CD4-positive, alpha-beta memory T cell (primary cell): ENCODE measurements around the gene HSD17B3. TPM values are rescaled to one million over a fixed set of nuclear protein-coding genes. Genes with fewer than 3 reads are reported as not detected.

Experiments
- CTCF ChIA-PET: fragments of 350-600 bp; sonication (Branson Sonifier 250); formaldehyde crosslinking; loops from one replicate; lab custom pipeline; 2021; ENCODE audit warnings: inconsistent platforms; ENCODE audit not compliant: partially characterized antibody; lab: Charles Lee
- POLR2A ChIA-PET: fragments of 350-600 bp; sonication (Branson Sonifier 250); formaldehyde crosslinking; loops from one replicate; lab custom pipeline; 2021; ENCODE audit not compliant: partially characterized antibody; lab: Charles Lee
- DNase-seq, 5 donors: peaks; one replicate each; pipeline versions ENCODE4 v3.0.0 to v3.0.0-alpha.2; 2020 to 2022; ENCODE audit warnings: mixed read lengths in 1 of 5
- H3K27ac ChIP-seq: one replicate; pipeline ENCODE4 v1.7.0; 2013; ENCODE audit warnings: low read depth, low read length
- H3K27me3 ChIP-seq: 2 replicates; pipeline ENCODE4 v1.7.0; 2013; ENCODE audit warnings: mild to moderate bottlenecking, low read length, moderate library complexity; ENCODE audit not compliant: insufficient read depth
- H3K36me3 ChIP-seq: 2 replicates; pipeline ENCODE4 v1.7.0; 2013; ENCODE audit warnings: mild to moderate bottlenecking, low read length, moderate library complexity; ENCODE audit not compliant: insufficient read depth
- H3K4me1 ChIP-seq: 2 replicates; pipeline ENCODE4 v1.7.0; 2013; ENCODE audit warnings: mild to moderate bottlenecking, low read length, moderate library complexity; ENCODE audit not compliant: insufficient read depth
- H3K4me3 ChIP-seq, 2 donors: one replicate each; pipeline ENCODE4 v1.7.0; 2013; ENCODE audit warnings: low read length in 2 of 2, mild to moderate bottlenecking in 1 of 2
- H3K9me3 ChIP-seq, 2 donors: one replicate each; pipeline ENCODE4 v1.7.0; 2013; ENCODE audit warnings: low read length in 2 of 2, control low read depth in 1 of 2; ENCODE audit not compliant: control insufficient read depth in 1 of 2
- H3K27ac Mint-ChIP-seq, 7 donors: one replicate each; pipeline ENCODE4 v1.8.0; 2020 to 2021; ENCODE audit warnings: mixed read lengths in 7 of 7, mild to moderate bottlenecking in 6 of 7, inconsistent platforms in 3 of 7, moderate library complexity in 3 of 7
- H3K27me3 Mint-ChIP-seq, 2 donors: one replicate each; pipeline ENCODE4 v1.8.0; 2020 to 2021; ENCODE audit warnings: mixed read lengths in 2 of 2
- H3K36me3 Mint-ChIP-seq, 2 donors: one replicate each; pipeline ENCODE4 v1.8.0; 2020 to 2021; ENCODE audit warnings: mixed read lengths in 2 of 2, inconsistent platforms in 1 of 2, mild to moderate bottlenecking in 1 of 2
- H3K4me1 Mint-ChIP-seq, 4 donors: one replicate each; pipeline ENCODE4 v1.8.0; 2020 to 2021; ENCODE audit warnings: mixed read lengths in 4 of 4, mild to moderate bottlenecking in 1 of 4
- H3K4me3 Mint-ChIP-seq, 8 donors: one replicate each; pipeline ENCODE4 v1.8.0; 2020 to 2021; ENCODE audit warnings: mixed read lengths in 8 of 8, mild to moderate bottlenecking in 7 of 8, moderate library complexity in 6 of 8, inconsistent platforms in 3 of 8
- H3K9me3 Mint-ChIP-seq, 8 donors: one replicate each; pipeline ENCODE4 v1.8.0; 2020 to 2021; ENCODE audit warnings: mixed read lengths in 8 of 8, mild to moderate bottlenecking in 5 of 8, inconsistent platforms in 3 of 8, moderate library complexity in 1 of 8
- intact Hi-C: fragments of 100-400 bp; cut with micrococcal nuclease; formaldehyde crosslinking; loops from one replicate; pipeline ENCODE4 v1.15.1; 2023
- polyA plus RNA-seq, 2 donors: library from polyadenylated mRNA; unstranded; fragments of 300-500 nt; fragmentation: Illumina TruSeq; gene quantifications; one replicate each; pipeline ENCODE4 v1.2.3, GENCODE V29; 2021
- total RNA-seq, 2 experiments: library from RNA; stranded (reverse); gene quantifications; one replicate each; pipeline ENCODE4 v1.2.3, GENCODE V29; 2021

HSD17B3 gene
- total and polyA plus RNA-seq, 4 experiments from 2014 or later = 1.8 to 2.1 TPM; not detected in 2

DNA sequence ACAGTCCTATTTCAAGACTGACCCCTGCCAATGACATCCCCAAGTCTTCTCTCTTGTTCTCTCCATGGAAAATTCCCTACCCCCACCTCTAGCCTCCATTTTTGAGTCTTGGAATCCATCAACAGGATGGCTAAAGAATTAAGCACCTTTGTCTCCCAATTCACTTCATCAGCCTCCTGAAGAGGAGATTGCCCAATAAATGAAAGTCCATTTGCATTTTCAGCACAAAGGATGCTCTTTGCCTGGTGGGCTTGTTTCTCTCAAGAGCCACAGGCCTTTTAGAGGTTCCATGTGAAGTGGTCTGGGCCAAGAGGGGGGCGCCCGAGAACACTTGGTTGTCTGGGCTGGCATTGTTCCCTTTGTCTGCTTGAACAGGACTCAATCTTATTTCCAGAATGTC lies 12.6 kb downstream of the HSD17B3 start:
- ChIA-PET CTCF (no interaction called here), POLR2A (no interaction called here)
- Mint-ChIP-seq H3K27me3 (no peaks in the 10 kb centered on the region), H3K4me1 (no peaks in the 10 kb centered on the region), H3K4me3 (no peak overlapping the region), H3K36me3 (no peaks in the 10 kb centered on the region), H3K9me3 (peaks cover 0 to 10% (median under 1%) of the 10 kb centered on the region in 8 donors), H3K27ac (no peak overlapping the region)
- no peak for DNase-seq
- Histone ChIP-seq H3K36me3 (no peaks in the 10 kb centered on the region), H3K4me1 (no peaks in the 10 kb centered on the region), H3K4me3 (no peak overlapping the region), H3K9me3 (no peaks in the 10 kb centered on the region), H3K27ac (no peak overlapping the region), H3K27me3 (no peaks in the 10 kb centered on the region)
- intact Hi-C loops = no loop called here

DNA sequence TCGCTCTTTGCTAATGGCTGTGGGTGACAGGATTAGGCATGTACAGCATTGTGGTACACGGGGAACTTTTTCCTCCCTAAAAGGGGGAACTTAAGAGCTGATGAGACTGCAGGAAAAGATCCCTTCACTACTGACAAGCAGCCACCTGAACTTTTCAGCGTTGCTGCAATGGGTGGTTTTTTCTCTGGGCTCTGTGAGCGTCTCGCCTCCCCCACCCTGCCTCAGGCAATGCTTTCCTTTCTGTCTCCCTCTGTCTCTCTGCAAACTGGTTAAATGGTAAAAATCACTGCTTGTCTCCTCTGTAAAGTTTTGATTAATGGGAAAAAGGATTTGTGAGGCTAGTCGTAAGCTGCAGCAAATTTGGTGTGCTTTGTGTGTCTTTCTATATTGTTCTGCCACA lies 20.3 kb downstream of the HSD17B3 start:
- no peak for DNase-seq
- Mint-ChIP-seq H3K4me1 (no peaks in the 10 kb centered on the region), H3K4me3 (no peak overlapping the region), H3K9me3 (peaks cover 0 to 16% (median 5%) of the 10 kb centered on the region in 8 donors), H3K27ac (no peak overlapping the region), H3K27me3 (peaks cover 3% of the 10 kb centered on the region in 2 donors), H3K36me3 (peaks cover 0 to 1% of the 10 kb centered on the region in 2 donors)
- ChIA-PET CTCF (no interaction called here), POLR2A (no interaction called here)
- no peaks in the 10 kb centered on the region for H3K27me3 ChIP-seq
- no peak overlapping the region for H3K27ac ChIP-seq
- H3K9me3 ChIP-seq = no peaks in the 10 kb centered on the region
- intact Hi-C loops = no loop called here
- H3K4me3 ChIP-seq = no peak overlapping the region
- no peaks in the 10 kb centered on the region for H3K36me3 ChIP-seq
- H3K4me1 ChIP-seq = no peaks in the 10 kb centered on the region

DNA sequence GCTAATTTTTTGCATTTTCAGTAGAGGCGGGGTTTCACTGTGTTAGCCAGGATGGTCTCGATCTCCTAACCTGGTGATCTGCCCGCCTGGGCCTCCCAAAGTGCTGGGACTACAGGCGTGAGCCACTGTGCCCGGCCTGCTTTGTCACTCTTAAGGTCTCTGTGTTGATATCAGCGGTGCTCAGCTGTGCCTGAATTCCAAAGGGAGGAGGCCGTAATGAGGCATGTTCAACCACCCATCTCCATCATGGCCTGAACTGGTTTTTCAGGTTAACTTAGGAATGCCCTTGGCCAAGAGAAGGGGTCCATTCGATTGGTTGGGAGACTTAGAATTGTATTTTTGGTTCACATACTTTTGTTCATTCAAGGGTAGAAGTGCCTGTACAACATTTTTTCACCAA lies 22.0 kb downstream of the HSD17B3 start:
- Mint-ChIP-seq H3K4me3 (no peak overlapping the region), H3K27me3 (peaks cover 3% of the 10 kb centered on the region in 2 donors), H3K9me3 (peaks cover 0 to 25% (median 11%) of the 10 kb centered on the region in 8 donors), H3K4me1 (no peaks in the 10 kb centered on the region), H3K36me3 (peaks cover 1 to 8% of the 10 kb centered on the region in 2 donors), H3K27ac (no peak overlapping the region)
- POLR2A ChIA-PET = no interaction called here
- H3K4me1 ChIP-seq = no peaks in the 10 kb centered on the region
- H3K9me3 ChIP-seq = peaks cover 0 to under 1% of the 10 kb centered on the region in 2 donors
- no peaks in the 10 kb centered on the region for H3K27me3 ChIP-seq
- H3K36me3 ChIP-seq = no peaks in the 10 kb centered on the region
- CTCF ChIA-PET = no interaction called here
- no peak overlapping the region for H3K27ac ChIP-seq
- DNase-seq = no peak
- intact Hi-C loops = no loop called here
- H3K4me3 ChIP-seq = no peak overlapping the region

DNA sequence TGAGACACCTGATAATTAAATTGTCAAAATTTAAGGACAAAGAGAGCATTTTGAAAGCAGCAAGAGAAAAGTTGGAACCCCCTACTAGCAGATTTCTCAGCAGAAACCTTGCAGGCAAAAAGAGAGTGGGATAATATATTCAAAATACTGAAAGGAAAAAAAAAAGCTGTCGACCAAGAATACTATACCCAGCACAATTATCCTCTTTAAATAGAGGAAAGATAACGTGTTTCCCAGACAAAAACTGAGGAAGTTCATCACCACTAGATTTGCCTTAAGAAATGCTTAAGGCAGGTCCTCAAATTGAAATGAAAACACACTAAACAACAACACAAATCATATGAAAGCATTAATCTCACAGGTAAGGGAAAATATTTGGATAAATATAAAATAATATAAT lies 27.0 kb downstream of the HSD17B3 start:
- Mint-ChIP-seq H3K9me3 (peaks cover 0 to 35% (median 31%) of the 10 kb centered on the region in 8 donors), H3K4me1 (no peaks in the 10 kb centered on the region), H3K27ac (no peak overlapping the region), H3K36me3 (peaks cover 11 to 12% of the 10 kb centered on the region in 2 donors), H3K4me3 (no peak overlapping the region), H3K27me3 (peaks cover 0 to 10% of the 10 kb centered on the region in 2 donors)
- Histone ChIP-seq H3K27ac (no peak overlapping the region), H3K27me3 (no peaks in the 10 kb centered on the region), H3K36me3 (no peaks in the 10 kb centered on the region), H3K4me3 (no peak overlapping the region), H3K9me3 (peaks cover 0 to 8% of the 10 kb centered on the region in 2 donors), H3K4me1 (no peaks in the 10 kb centered on the region)
- POLR2A ChIA-PET = no interaction called here
- intact Hi-C loops = no loop called here
- no peak for DNase-seq
- CTCF ChIA-PET = no interaction called here

DNA sequence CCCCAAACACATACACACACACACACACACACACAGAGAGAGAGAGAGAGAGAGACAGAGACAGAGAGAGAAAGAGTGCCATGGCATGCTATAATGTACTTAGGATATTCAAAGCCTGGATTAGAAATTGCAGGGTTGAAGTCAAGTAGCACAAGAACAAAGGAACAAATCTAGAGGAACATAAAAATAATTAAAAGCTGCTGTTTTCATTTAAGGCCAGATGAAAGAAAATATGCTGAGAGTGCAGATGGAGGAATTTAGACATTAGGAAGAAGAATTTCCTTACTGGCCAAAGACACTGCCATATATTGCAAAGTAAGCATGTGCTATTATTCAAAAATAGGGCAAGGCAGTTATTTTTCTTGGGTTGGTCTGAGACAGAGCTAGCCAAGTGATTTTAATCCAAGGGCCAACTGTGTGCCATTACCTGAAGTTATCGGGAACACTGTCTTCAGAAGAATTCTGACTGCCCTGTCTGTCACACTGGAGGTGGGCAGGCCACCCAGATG lies 31.7 kb downstream of the HSD17B3 start:
- Mint-ChIP-seq H3K4me1 (no peaks in the 10 kb centered on the region), H3K27ac (no peak overlapping the region), H3K27me3 (peaks cover 2 to 14% of the 10 kb centered on the region in 2 donors), H3K4me3 (no peak overlapping the region), H3K36me3 (peaks cover 9 to 11% of the 10 kb centered on the region in 2 donors), H3K9me3 (peaks cover 0 to 27% (median 23%) of the 10 kb centered on the region in 8 donors)
- H3K9me3 ChIP-seq = peaks cover 0 to 8% of the 10 kb centered on the region in 2 donors
- intact Hi-C loops = no loop called here
- POLR2A ChIA-PET = no interaction called here
- CTCF ChIA-PET = no interaction called here
- no peak overlapping the region for H3K4me3 ChIP-seq
- no peaks in the 10 kb centered on the region for H3K4me1 ChIP-seq
- H3K36me3 ChIP-seq = no peaks in the 10 kb centered on the region
- no peak for DNase-seq
- H3K27me3 ChIP-seq = no peaks in the 10 kb centered on the region
- H3K27ac ChIP-seq = no peak overlapping the region

DNA sequence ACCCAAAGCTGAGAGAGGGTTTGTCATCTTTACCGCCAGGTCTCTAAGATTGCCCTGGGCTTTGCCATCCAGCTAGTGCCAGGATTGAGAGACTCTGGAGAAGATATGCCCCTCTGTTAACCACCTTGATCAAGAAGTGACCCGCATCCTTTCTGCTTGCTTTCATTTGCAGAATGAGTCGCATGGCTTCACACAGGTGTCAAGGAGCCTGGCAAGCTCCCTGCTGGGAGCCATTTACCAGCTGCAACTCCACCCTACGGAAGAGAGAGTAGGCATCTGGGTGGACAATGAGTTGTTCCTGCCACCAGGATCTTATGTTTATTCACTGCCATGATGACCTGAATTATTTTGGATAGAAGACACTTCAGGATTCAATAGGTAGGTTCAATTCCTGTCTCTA lies 43.0 kb downstream of the HSD17B3 start:
- no peaks in the 10 kb centered on the region for H3K36me3 Mint-ChIP-seq
- intact Hi-C loops = no loop called here
- peaks cover 0 to 2% (median 0%) of the 10 kb centered on the region in 8 donors for H3K9me3 Mint-ChIP-seq
- H3K9me3 ChIP-seq = no peaks in the 10 kb centered on the region
- H3K4me3 ChIP-seq = no peak overlapping the region
- H3K36me3 ChIP-seq = no peaks in the 10 kb centered on the region
- no peaks in the 10 kb centered on the region for H3K27me3 ChIP-seq
- POLR2A ChIA-PET = no interaction called here
- CTCF ChIA-PET = no interaction called here
- no peaks in the 10 kb centered on the region for H3K4me1 ChIP-seq
- H3K4me3 Mint-ChIP-seq = no peak overlapping the region
- H3K4me1 Mint-ChIP-seq = peaks cover 2 to 5% (median 4%) of the 10 kb centered on the region in 4 donors
- peaks cover 15 to 21% of the 10 kb centered on the region in 2 donors for H3K27me3 Mint-ChIP-seq
- DNase-seq = no peak
- no peak overlapping the region for H3K27ac Mint-ChIP-seq
- H3K27ac ChIP-seq = no peak overlapping the region

DNA sequence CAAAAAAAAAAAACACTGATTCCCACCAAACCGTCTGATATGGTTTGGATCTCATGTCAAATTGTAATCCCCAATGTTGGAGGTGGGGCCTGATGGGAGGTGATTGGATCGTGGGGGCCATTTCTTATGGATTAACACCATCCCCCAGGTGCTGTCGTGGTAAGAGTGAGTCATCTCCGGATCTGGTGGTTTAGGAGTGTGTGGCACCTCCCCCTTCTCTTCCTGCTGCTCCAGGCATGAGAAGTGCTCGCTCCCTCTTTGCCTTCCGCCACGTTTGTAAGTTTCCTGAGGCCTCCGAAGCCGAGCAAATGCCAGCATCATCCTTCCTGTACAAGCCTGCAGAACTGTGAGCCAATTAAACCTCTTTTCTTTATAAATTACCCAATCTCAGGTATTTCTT lies 45.2 kb downstream of the HSD17B3 start:
- Histone ChIP-seq H3K4me3 (no peak overlapping the region), H3K27me3 (no peaks in the 10 kb centered on the region), H3K9me3 (no peaks in the 10 kb centered on the region), H3K4me1 (no peaks in the 10 kb centered on the region), H3K27ac (no peak overlapping the region), H3K36me3 (no peaks in the 10 kb centered on the region)
- no peak for DNase-seq
- POLR2A ChIA-PET = no interaction called here
- Mint-ChIP-seq H3K27me3 (peaks cover 17 to 20% of the 10 kb centered on the region in 2 donors), H3K36me3 (no peaks in the 10 kb centered on the region), H3K4me3 (peak overlapping the region in 2 of 8 donors; percentile 13 to 43), H3K27ac (peak overlapping the region in 1 of 7 donors; percentile 60), H3K9me3 (peaks cover 0 to 2% (median 0%) of the 10 kb centered on the region in 8 donors), H3K4me1 (peaks cover 2 to 9% (median 4%) of the 10 kb centered on the region in 4 donors)
- CTCF ChIA-PET = no interaction called here
- intact Hi-C loops = no loop called here
